ENCODE measurements around the gene RPS8. TPM values are rescaled to one million over a fixed set of nuclear protein-coding genes. Genes with fewer than 3 reads are reported as not detected.
"Not testable (repeated sequence)": the region's sequence is repeated elsewhere in the genome, so short reads cannot be mapped to it uniquely, and the experiment has no call there.

Gene RPS8
- total and polyA plus RNA-seq, 9 donors, result 2,811 to 4,408 (median 3,136) TPM

- Histone ChIP-seq H3K4me3 (ENCODE audit: low read length) (peak within 1 kb of the TSS; percentile 82), H3K9me3 (replicated peaks; ENCODE audit: control insufficient read depth, low read depth, low read length) (no peaks in the 10 kb centered on the region), H3K27ac (ENCODE audit: low read length) (peak within 1 kb of the TSS; percentile 99), H3K4me1 (ENCODE audit: control insufficient read depth, insufficient read depth, low read length) (peaks cover 7% of the 10 kb centered on the region), H3K36me3 (ENCODE audit: control insufficient read depth, insufficient read depth, low read length) (peaks cover 7% of the 10 kb centered on the region), H3K27me3 (ENCODE audit: control insufficient read depth, insufficient read depth, low read length) (no peaks in the 10 kb centered on the region)
- under 1% methylated on average over 46 of the region's 57 CpGs for WGBS (ENCODE audit: insufficient coverage)
- peak; percentile 99 for DNase-seq
These were observed 35.8 kb upstream of the RPS8 start, which contains the start of gene KIF2C for GRCh38 chr1:44739307-44740178. Gene KIF2C (plus strand): TSS chr1:44739837. CDS start chr1:44739933, 96 bp downstream.

GRCh38 chr1:44740179-44740617 is 35.1 kb upstream of the RPS8 start:
- peak overlapping the region; percentile 75 for H3K27ac ChIP-seq (ENCODE audit: low read length)
- H3K27me3 ChIP-seq (ENCODE audit: control insufficient read depth, insufficient read depth, low read length), result no peaks in the 10 kb centered on the region
- H3K4me1 ChIP-seq (ENCODE audit: control insufficient read depth, insufficient read depth, low read length), result peaks cover 7% of the 10 kb centered on the region
- H3K4me3 ChIP-seq (ENCODE audit: low read length), result peak overlapping the region; percentile 82
- H3K9me3 ChIP-seq (replicated peaks; ENCODE audit: control insufficient read depth, low read depth, low read length), result no peaks in the 10 kb centered on the region
- peaks cover 7% of the 10 kb centered on the region for H3K36me3 ChIP-seq (ENCODE audit: control insufficient read depth, insufficient read depth, low read length)
- under 1% methylated on average over 12 of the region's 14 CpGs for WGBS (ENCODE audit: insufficient coverage)
- DNase-seq, result no peak

- H3K4me1 ChIP-seq (ENCODE audit: control insufficient read depth, insufficient read depth, low read length), result peaks cover 7% of the 10 kb centered on the region
- H3K27me3 ChIP-seq (ENCODE audit: control insufficient read depth, insufficient read depth, low read length), result no peaks in the 10 kb centered on the region
- no peaks in the 10 kb centered on the region for H3K9me3 ChIP-seq (replicated peaks; ENCODE audit: control insufficient read depth, low read depth, low read length)
- no peak overlapping the region for H3K27ac ChIP-seq (ENCODE audit: low read length)
- WGBS (ENCODE audit: insufficient coverage), result no CpG with 5 or more reads among the region's 1 CpG
- no peak for DNase-seq
- H3K4me3 ChIP-seq (ENCODE audit: low read length), result no peak overlapping the region
- peaks cover 18% of the 10 kb centered on the region for H3K36me3 ChIP-seq (ENCODE audit: control insufficient read depth, insufficient read depth, low read length)
These were observed 32.1 kb upstream of the RPS8 start for GRCh38 chr1:44743211-44743610.

DNA sequence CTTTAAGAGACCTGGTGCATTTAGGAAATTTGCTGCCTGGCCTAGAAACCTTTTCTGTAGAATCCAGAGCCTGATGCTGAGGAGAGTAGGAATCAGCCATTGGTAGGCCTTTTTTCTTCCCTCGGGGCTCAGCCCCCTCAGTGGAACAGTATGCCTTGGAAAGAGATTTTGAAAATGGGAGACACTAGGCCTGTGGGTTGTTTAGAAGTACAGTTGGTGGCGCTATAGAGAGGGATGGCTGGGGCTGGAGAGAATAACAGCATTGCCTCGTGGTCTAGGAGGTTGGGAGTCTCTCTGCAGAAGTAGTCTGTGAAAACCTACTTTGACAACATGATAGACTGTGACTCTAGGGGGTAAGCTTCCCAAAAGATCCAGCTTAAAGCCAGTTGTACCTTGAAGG is 27.5 kb upstream of the RPS8 start:
- H3K36me3 ChIP-seq (ENCODE audit: control insufficient read depth, insufficient read depth, low read length), result peaks cover 35% of the 10 kb centered on the region
- H3K27me3 ChIP-seq (ENCODE audit: control insufficient read depth, insufficient read depth, low read length), result no peaks in the 10 kb centered on the region
- H3K27ac ChIP-seq (ENCODE audit: low read length), result no peak overlapping the region
- H3K4me1 ChIP-seq (ENCODE audit: control insufficient read depth, insufficient read depth, low read length), result no peaks in the 10 kb centered on the region
- WGBS (ENCODE audit: insufficient coverage), result 96% methylated on average over 3 of the region's 3 CpGs
- no peak overlapping the region for H3K4me3 ChIP-seq (ENCODE audit: low read length)
- H3K9me3 ChIP-seq (replicated peaks; ENCODE audit: control insufficient read depth, low read depth, low read length), result no peaks in the 10 kb centered on the region
- no peak for DNase-seq

- H3K4me3 ChIP-seq (ENCODE audit: low read length), result no peak overlapping the region
- H3K27me3 ChIP-seq (ENCODE audit: control insufficient read depth, insufficient read depth, low read length), result no peaks in the 10 kb centered on the region
- peaks cover 3% of the 10 kb centered on the region for H3K4me1 ChIP-seq (ENCODE audit: control insufficient read depth, insufficient read depth, low read length)
- peaks cover 68% of the 10 kb centered on the region for H3K36me3 ChIP-seq (ENCODE audit: control insufficient read depth, insufficient read depth, low read length)
- no CpG with 5 or more reads among the region's 2 CpGs for WGBS (ENCODE audit: insufficient coverage)
- H3K9me3 ChIP-seq (replicated peaks; ENCODE audit: control insufficient read depth, low read depth, low read length), result no peaks in the 10 kb centered on the region
- H3K27ac ChIP-seq (ENCODE audit: low read length), result no peak overlapping the region
- no peak for DNase-seq
These were observed 17.9 kb upstream of the RPS8 start for GRCh38 chr1:44757420-44757819.

DNA sequence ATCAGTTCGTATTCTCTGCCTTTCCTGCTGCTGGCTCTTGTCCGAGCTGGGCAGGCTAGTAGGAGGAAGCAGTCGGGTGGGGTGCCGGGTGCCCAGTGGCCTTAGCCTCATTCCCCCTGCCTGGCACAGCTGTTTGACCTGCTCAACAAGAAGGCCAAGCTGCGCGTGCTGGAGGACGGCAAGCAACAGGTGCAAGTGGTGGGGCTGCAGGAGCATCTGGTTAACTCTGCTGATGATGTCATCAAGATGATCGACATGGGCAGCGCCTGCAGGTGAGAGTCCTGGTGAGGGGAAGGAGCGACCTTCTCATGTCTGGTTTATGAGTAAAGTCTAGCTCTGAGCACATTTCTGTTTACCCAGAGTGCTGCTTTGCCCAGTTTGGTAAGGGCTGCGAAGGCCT is 16.3 kb upstream of the RPS8 start:
- Histone ChIP-seq H3K27me3 (ENCODE audit: control insufficient read depth, insufficient read depth, low read length) (no peaks in the 10 kb centered on the region), H3K36me3 (ENCODE audit: control insufficient read depth, insufficient read depth, low read length) (peaks cover 71% of the 10 kb centered on the region), H3K4me1 (ENCODE audit: control insufficient read depth, insufficient read depth, low read length) (peaks cover 3% of the 10 kb centered on the region), H3K9me3 (replicated peaks; ENCODE audit: control insufficient read depth, low read depth, low read length) (no peaks in the 10 kb centered on the region), H3K4me3 (ENCODE audit: low read length) (no peak overlapping the region), H3K27ac (ENCODE audit: low read length) (no peak overlapping the region)
- DNase-seq, result peak; percentile 25
- 91% methylated on average over 11 of the region's 11 CpGs for WGBS (ENCODE audit: insufficient coverage)

DNA sequence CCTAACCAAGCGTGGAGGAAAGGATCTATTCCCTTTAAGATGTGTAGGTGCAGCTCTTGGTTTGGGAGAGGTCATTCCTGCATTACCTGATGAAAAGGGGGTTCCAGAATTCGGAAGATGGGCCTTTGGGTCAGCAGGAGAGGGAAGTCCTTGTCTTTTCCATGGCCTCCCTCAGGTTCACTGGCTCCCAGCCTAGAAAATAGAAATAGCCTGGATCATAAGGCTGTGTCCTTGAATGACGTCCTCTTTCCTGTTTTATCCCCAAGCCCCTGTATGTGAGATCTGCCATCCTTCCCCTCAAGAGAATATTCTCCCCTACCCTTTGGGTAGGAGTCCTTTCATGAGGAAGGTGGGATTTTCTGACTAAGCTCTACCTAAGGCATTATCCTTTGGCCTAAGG is 14.5 kb upstream of the RPS8 start:
- no peaks in the 10 kb centered on the region for H3K9me3 ChIP-seq (replicated peaks; ENCODE audit: control insufficient read depth, low read depth, low read length)
- no peak for DNase-seq
- no peak overlapping the region for H3K4me3 ChIP-seq (ENCODE audit: low read length)
- no peaks in the 10 kb centered on the region for H3K27me3 ChIP-seq (ENCODE audit: control insufficient read depth, insufficient read depth, low read length)
- peaks cover 3% of the 10 kb centered on the region for H3K4me1 ChIP-seq (ENCODE audit: control insufficient read depth, insufficient read depth, low read length)
- H3K36me3 ChIP-seq (ENCODE audit: control insufficient read depth, insufficient read depth, low read length), result peaks cover 60% of the 10 kb centered on the region
- WGBS (ENCODE audit: insufficient coverage), result 100% methylated on average over 2 of the region's 3 CpGs
- H3K27ac ChIP-seq (ENCODE audit: low read length), result no peak overlapping the region

DNA sequence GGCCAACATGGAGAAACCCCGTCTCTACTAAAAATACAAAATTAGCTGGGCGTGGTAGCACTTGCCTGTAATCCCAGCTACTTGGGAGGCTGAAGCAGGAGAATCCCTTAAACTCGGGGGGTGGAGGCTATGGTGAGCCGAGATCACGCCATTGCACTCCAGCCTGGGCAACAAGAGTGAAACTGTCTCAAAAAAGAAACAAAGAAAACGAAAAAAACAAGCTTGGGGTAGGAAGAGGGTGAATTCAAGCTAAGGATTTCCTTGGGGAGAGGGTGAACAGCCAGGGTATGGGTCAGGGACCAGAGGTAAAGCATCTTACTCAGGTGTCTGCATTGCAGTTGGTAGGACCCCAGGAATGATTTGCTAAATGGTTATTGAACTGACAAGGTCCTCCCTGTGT is 8.9 kb upstream of the RPS8 start:
- not testable (repeated sequence) for H3K27me3 ChIP-seq (ENCODE audit: control insufficient read depth, insufficient read depth, low read length); H3K9me3 ChIP-seq (replicated peaks; ENCODE audit: control insufficient read depth, low read depth, low read length); H3K27ac ChIP-seq (ENCODE audit: low read length); DNase-seq; H3K4me1 ChIP-seq (ENCODE audit: control insufficient read depth, insufficient read depth, low read length); H3K4me3 ChIP-seq (ENCODE audit: low read length)
- 93% methylated on average over 5 of the region's 6 CpGs for WGBS (ENCODE audit: insufficient coverage)
- peaks cover 42% of the 10 kb centered on the region for H3K36me3 ChIP-seq (ENCODE audit: control insufficient read depth, insufficient read depth, low read length)

DNA sequence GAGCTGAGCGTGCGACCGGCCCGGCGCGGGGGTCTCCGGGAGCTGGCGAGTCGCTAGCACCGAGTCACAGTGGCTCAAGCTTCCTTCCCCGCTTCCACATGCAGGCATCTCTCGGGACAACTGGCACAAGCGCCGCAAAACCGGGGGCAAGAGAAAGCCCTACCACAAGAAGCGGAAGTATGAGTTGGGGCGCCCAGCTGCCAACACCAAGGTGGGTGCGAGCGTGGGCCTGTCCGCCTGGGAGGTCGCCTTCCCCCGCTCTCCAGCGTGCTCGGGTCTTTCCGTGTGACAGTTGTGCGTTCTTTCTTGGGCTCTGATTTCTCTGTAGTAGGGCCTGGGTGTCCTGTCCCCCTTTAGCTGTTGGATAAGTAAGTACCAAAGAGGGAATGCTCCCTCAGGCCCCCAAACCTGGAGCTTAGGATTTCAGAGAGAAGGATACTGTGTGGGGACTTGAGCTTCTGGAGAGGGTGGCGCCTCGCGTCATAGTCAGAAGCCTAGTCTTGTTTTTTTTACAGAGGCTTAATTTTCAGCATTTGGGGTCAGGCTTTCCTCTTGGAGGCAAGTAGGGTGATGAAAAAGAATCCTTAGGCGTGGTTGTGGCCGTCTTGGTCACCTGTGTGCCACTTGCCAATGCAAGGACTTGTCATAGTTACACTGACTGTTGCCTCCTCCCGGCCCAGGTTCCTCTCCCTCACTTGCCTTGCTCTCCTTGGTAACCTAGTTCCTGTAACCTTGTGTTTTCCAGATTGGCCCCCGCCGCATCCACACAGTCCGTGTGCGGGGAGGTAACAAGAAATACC is 790 bp downstream of the RPS8 start:
- no peaks in the 10 kb centered on the region for H3K9me3 ChIP-seq (replicated peaks; ENCODE audit: control insufficient read depth, low read depth, low read length)

GRCh38 chr1:44776730-44777068 is 1.4 kb downstream of the RPS8 start:
- 47% methylated on average over 11 of the region's 12 CpGs for WGBS (ENCODE audit: insufficient coverage)
- peaks cover 55% of the 10 kb centered on the region for H3K36me3 ChIP-seq (ENCODE audit: control insufficient read depth, insufficient read depth, low read length)
- DNase-seq, result no peak

More for the DNA sequence above, 790 bp downstream of the RPS8 start:
- DNase-seq, result no peak
- Histone ChIP-seq H3K4me1 (ENCODE audit: control insufficient read depth, insufficient read depth, low read length) (peaks cover 25% of the 10 kb centered on the region), H3K27ac (ENCODE audit: low read length) (peak overlapping the region; percentile 98), H3K4me3 (ENCODE audit: low read length) (peak overlapping the region; percentile 86), H3K36me3 (ENCODE audit: control insufficient read depth, insufficient read depth, low read length) (peaks cover 50% of the 10 kb centered on the region), H3K27me3 (ENCODE audit: control insufficient read depth, insufficient read depth, low read length) (no peaks in the 10 kb centered on the region)
- WGBS (ENCODE audit: insufficient coverage), result 5% methylated on average over 24 of the region's 36 CpGs

More at GRCh38 chr1:44776730-44777068, 1.4 kb downstream of the RPS8 start:
- no peaks in the 10 kb centered on the region for H3K9me3 ChIP-seq (replicated peaks; ENCODE audit: control insufficient read depth, low read depth, low read length)
- peaks cover 25% of the 10 kb centered on the region for H3K4me1 ChIP-seq (ENCODE audit: control insufficient read depth, insufficient read depth, low read length)
- H3K27me3 ChIP-seq (ENCODE audit: control insufficient read depth, insufficient read depth, low read length), result no peaks in the 10 kb centered on the region
- H3K4me3 ChIP-seq (ENCODE audit: low read length), result peak overlapping the region; percentile 86
- peak overlapping the region; percentile 98 for H3K27ac ChIP-seq (ENCODE audit: low read length)

Data from muscle of leg (tissue), 11 donors.